LNCaP clone FGC (cell line): ENCODE data around the gene CHODL.

Source experiments
- DNase-seq: peaks from one replicate; pipeline ENCODE4 v3.0.0-alpha.2; 2011; ENCODE audit warnings: low read depth
- H3K4me3 ChIP-seq: 2 replicates; pipeline ENCODE4 v1.5.1; 2011; ENCODE audit warnings: mild to moderate bottlenecking, low read depth, low read length, control low read depth
- TF ChIP-seq, protein P1 (sequence below): IDR thresholded peaks from 2 replicates; pipeline ENCODE4 v1.5.1; 2012; ENCODE audit warnings: mild to moderate bottlenecking; ENCODE audit not compliant: control insufficient read depth, insufficient read depth; ENCODE audit errors: extremely low read depth

CHODL gene

DNA sequence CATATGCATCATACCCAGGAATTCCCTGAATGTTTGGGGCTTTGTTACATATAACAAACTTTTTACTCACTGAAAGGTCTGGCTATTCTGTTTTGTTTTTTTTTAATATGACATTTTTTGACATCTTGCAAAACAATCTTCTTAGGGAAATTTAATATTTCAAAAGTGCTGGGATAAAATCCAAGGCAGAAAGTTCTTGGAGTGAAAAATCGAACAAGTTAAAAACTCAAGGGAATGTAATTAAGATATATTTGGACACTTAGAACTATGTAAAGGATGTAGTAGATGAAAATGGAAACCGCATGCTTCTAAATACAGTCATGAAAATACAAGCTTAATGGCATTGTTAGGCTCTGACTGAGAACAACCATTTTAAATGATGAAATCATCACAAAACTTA is 8.6 kb downstream of the CHODL start:
- TF ChIP-seq, protein P1, sequence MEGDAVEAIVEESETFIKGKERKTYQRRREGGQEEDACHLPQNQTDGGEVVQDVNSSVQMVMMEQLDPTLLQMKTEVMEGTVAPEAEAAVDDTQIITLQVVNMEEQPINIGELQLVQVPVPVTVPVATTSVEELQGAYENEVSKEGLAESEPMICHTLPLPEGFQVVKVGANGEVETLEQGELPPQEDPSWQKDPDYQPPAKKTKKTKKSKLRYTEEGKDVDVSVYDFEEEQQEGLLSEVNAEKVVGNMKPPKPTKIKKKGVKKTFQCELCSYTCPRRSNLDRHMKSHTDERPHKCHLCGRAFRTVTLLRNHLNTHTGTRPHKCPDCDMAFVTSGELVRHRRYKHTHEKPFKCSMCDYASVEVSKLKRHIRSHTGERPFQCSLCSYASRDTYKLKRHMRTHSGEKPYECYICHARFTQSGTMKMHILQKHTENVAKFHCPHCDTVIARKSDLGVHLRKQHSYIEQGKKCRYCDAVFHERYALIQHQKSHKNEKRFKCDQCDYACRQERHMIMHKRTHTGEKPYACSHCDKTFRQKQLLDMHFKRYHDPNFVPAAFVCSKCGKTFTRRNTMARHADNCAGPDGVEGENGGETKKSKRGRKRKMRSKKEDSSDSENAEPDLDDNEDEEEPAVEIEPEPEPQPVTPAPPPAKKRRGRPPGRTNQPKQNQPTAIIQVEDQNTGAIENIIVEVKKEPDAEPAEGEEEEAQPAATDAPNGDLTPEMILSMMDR: no peak

DNA sequence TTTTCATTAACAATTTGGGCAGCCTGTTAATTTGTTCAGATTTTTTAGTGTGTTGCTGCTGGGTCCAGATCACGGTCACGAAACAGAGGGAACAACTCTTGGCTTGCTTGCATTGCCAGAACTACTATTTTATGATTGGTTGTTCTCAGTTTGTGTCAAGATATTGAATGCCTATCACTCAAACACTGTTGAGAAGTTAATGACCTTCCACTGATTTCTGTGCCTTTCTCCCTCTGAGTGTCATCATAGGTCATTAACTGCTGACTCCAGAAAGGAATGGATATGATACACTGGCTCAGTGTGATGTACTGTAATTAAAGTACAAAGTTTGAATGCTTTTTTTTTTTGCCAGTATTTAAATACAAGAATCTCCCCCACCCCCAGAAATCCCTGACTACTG is 9.2 kb downstream of the CHODL start:
- DNase-seq: no peak
- H3K4me3 ChIP-seq: no peak overlapping the region
- TF ChIP-seq, protein P1: no peak

More for the DNA sequence above, 8.6 kb downstream of the CHODL start:
- H3K4me3 ChIP-seq: no peak overlapping the region
- no peak for DNase-seq

DNA sequence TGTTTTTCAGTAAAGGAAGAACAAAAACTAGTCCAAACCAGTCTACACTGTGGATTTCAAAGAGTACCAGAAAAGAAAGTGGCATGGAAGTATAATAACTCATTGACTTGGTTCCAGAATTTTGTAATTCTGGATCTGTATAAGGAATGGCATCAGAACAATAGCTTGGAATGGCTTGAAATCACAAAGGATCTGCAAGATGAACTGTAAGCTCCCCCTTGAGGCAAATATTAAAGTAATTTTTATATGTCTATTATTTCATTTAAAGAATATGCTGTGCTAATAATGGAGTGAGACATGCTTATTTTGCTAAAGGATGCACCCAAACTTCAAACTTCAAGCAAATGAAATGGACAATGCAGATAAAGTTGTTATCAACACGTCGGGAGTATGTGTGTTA is 21.3 kb downstream of the CHODL start:
- TF ChIP-seq, protein P1: peak; percentile 25; the same call in 1 of the 2 replicates
- no peak for DNase-seq
- no peak overlapping the region for H3K4me3 ChIP-seq

DNA sequence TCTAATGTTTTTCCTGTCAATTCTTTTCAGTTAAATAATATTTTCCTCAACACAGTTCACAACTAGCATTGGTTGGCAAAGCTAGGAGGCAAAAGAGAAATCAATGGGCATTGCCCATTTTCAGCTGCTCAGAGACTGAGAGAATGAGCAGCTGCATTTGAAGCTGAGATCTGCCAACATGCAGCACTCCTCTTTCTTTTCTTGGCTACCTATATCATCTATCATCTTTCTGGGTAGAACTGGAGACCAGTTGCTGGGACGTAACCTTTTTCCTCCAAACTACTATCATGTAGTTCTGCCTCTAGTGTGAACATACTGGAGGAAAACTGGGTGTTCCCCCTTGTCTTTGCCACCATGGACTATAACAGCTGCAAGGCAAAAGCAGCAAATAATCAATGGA is 22.9 kb downstream of the CHODL start:
- TF ChIP-seq, protein P1: no peak
- no peak for DNase-seq
- no peak overlapping the region for H3K4me3 ChIP-seq

DNA sequence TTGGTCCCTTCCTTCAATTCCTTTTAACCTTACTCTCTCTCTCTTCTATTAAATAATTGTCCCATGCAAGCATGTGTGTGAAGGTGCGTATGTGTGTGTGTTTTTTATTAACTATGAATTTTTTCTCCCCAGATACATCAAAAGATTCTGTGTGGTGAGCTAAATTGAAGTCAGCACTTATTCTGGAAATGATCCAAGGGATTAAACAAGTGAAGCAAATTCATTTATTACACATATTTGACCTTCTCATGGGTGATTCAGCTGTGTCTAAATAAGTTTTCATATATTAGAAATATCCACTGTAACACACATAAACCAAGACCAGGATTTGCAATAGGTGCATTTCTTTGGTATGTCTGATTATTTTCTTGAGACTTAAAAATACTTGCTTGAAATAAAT is 24.3 kb downstream of the CHODL start:
- H3K4me3 ChIP-seq: no peak overlapping the region
- DNase-seq: no peak
- TF ChIP-seq, protein P1: no peak

DNA sequence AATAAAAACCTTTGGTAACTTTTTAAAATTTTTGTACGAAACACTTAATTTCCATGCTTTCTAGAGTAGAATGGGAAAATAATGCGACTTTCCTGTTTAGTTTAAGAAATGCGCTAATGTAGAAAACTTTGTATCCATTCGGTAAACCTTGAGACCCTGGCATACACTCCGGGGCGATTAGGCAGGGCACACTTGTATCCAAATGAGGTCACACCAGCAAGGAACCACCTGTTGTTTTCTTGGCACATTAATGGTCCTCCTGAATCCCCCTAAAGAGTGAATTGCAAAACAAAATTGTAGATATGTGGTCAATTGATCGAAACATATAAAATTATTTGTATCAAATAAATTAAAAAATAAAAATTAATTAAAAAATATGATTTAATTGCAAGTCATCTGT is 25.2 kb downstream of the CHODL start:
- TF ChIP-seq, protein P1: no peak
- DNase-seq: no peak
- H3K4me3 ChIP-seq: no peak overlapping the region

DNA sequence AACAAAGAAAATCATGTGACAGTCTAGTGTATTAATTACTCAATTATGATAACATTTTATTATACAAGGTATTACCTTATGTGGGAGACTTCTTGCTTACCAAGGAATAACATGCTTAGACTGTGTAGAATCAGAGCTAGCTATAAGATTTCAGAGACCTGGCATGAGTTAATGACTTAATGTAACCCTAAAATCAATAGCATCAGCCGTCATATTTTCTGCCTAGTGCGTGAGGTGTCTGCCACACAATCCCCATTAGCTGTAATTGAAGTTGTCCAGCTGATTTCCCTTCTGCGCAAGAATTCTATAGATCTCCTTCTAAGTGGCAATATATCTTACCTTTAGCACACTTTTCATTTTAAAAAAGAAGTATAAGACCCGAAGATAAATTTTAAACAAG is 28.8 kb downstream of the CHODL start:
- no peak overlapping the region for H3K4me3 ChIP-seq
- TF ChIP-seq, protein P1: no peak
- DNase-seq: no peak
